HCT116 (cell line): ENCODE measurements around the gene TNKS2. TPM values are rescaled to one million over a fixed set of nuclear protein-coding genes. Genes with fewer than 3 reads are reported as not detected.

Experiments
- ATAC-seq: fragments of 200-7000 bp; cut with Tn5 transposase; 2 replicates; pipeline ENCODE4 v1.9.1; 2020; ENCODE audit warnings: mild to moderate bottlenecking, moderate library complexity
- BruUV-seq: library from RNA; stranded (reverse); fragments of 400-500 nt; replicated peaks from 2 replicates; lab custom pipeline; 2021; lab: Mats Ljungman, UMichigan
- CTCF ChIA-PET: fragments of 300-600 bp; sonication (Branson Sonifier 250); formaldehyde crosslinking; loops from one replicate; lab custom pipeline; 2021; ENCODE audit warnings: antibody characterized with exemption; lab: Charles Lee
- POLR2A ChIA-PET: fragments of 300-600, 350-600 bp; sonication (Branson Sonifier 250); formaldehyde crosslinking; loops from one replicate; lab custom pipeline; 2021; ENCODE audit warnings: antibody characterized with exemption; lab: Charles Lee
- RAD21 ChIA-PET, 2 experiments: fragments of 300-600 bp; sonication (Branson Sonifier 250); formaldehyde crosslinking; loops; one replicate each; lab custom pipeline; 2023; ENCODE audit warnings: low total read pairs in 2 of 2; ENCODE audit not compliant: uncharacterized antibody in 2 of 2, unreplicated experiment in 2 of 2, low non-redundant PET in 1 of 2; lab: Charles Lee
- DNase-seq: peaks from one replicate; pipeline ENCODE4 v3.0.0-alpha.2; 2010; ENCODE audit warnings: low read depth, low spot score
- H2AFZ ChIP-seq: fragments of 200-600 bp; shearing (Covaris generic), sonication (generic); 2 replicates; pipeline ENCODE4 v1.6.1; 2017; ENCODE audit warnings: low read depth, mixed run types, mixed read lengths, antibody characterized with exemption, low read length; ENCODE audit not compliant: poor library complexity, severe bottlenecking
- H3K27ac ChIP-seq: 2 replicates; pipeline ENCODE4 v1.5.1; 2012; ENCODE audit warnings: low read depth, low read length
- H3K27me3 ChIP-seq: fragments of 200-600 bp; sonication (generic); 2 replicates; pipeline ENCODE4 v1.6.1; 2016; ENCODE audit warnings: mixed run types, low read length, mixed read lengths; ENCODE audit not compliant: insufficient read depth
- H3K36me3 ChIP-seq, 2 experiments: fragments of 200-500 bp in 1 of 2; fragments of 200-600 bp in 1 of 2; sonication (Bioruptor generic) in 1 of 2; sonication (generic) in 1 of 2; 2 replicates each; pipeline versions ENCODE4 v1.5.1 to v1.6.1; 2014 to 2016; ENCODE audit warnings: low read length in 2 of 2, inconsistent platforms in 1 of 2, mixed read lengths in 1 of 2, mixed run types in 1 of 2; ENCODE audit not compliant: insufficient read depth in 2 of 2, control insufficient read depth in 1 of 2
- H3K4me1 ChIP-seq, 2 experiments: fragments of 200-600 bp in 1 of 2; sonication (generic) in 1 of 2; 2 replicates each; pipeline versions ENCODE4 v1.5.1 to v1.6.1; 2012 to 2017; ENCODE audit warnings: low read length in 2 of 2, inconsistent platforms in 1 of 2, mild to moderate bottlenecking in 1 of 2, mixed read lengths in 1 of 2, mixed run types in 1 of 2, moderate library complexity in 1 of 2; ENCODE audit not compliant: insufficient read depth in 2 of 2, control insufficient read depth in 1 of 2
- H3K4me2 ChIP-seq: fragments of 200-600 bp; sonication (generic); 2 replicates; pipeline ENCODE4 v1.6.1; 2017; ENCODE audit warnings: mixed run types, low read length, mixed read lengths
- H3K4me3 ChIP-seq, 2 experiments: fragments of 200-600 bp in 1 of 2; sonication (generic) in 1 of 2; replicated peaks in 1 of 2; 2 replicates each; pipeline ENCODE4 v1.5.1; 2011 to 2016; ENCODE audit warnings: low read length in 2 of 2, control low read depth in 1 of 2, low read depth in 1 of 2, mild to moderate bottlenecking in 1 of 2, mixed read lengths in 1 of 2, mixed run types in 1 of 2
- H3K79me2 ChIP-seq: fragments of 200-600 bp; sonication (generic); 2 replicates; pipeline ENCODE4 v1.6.1; 2017; ENCODE audit warnings: mild to moderate bottlenecking, mixed run types, low read length, moderate library complexity, mixed read lengths; ENCODE audit not compliant: insufficient read depth
- H3K9ac ChIP-seq: fragments of 200-600 bp; sonication (generic); 2 replicates; pipeline ENCODE4 v1.6.1; 2016; ENCODE audit warnings: low read length, mixed read lengths
- H3K9me2 ChIP-seq: fragments of 200-600 bp; sonication (generic), shearing (Covaris generic); 2 replicates; pipeline ENCODE4 v1.6.1; 2017; ENCODE audit warnings: mixed run types, mild to moderate bottlenecking, moderate library complexity; ENCODE audit not compliant: insufficient read depth
- H3K9me3 ChIP-seq, 2 experiments: fragments of 200-500 bp in 1 of 2; fragments of 200-600 bp in 1 of 2; sonication (Bioruptor generic) in 1 of 2; sonication (generic) in 1 of 2; 2 replicates each; pipeline ENCODE4 v1.6.1; 2014 to 2017; ENCODE audit warnings: low read length in 2 of 2, mixed read lengths in 2 of 2, inconsistent platforms in 1 of 2, low read depth in 1 of 2, mild to moderate bottlenecking in 1 of 2, mixed run types in 1 of 2, moderate library complexity in 1 of 2; ENCODE audit not compliant: control insufficient read depth in 1 of 2, insufficient read depth in 1 of 2
- H4K20me1 ChIP-seq: fragments of 200-600 bp; sonication (generic), shearing (Covaris generic); 2 replicates; pipeline ENCODE4 v1.6.1; 2017; ENCODE audit warnings: mixed run types, mild to moderate bottlenecking, moderate library complexity; ENCODE audit not compliant: insufficient read depth
- CBX3 ChIP-seq: IDR thresholded peaks from 2 replicates; pipeline ENCODE4 v1.6.1; 2012; ENCODE audit warnings: low read depth
- CEBPB ChIP-seq: IDR thresholded peaks from 2 replicates; pipeline ENCODE4 v1.6.1; 2012; ENCODE audit warnings: low read depth
- EGR1 ChIP-seq: IDR thresholded peaks from 2 replicates; pipeline ENCODE4 v1.6.1; 2012; ENCODE audit warnings: low read depth
- ELF1 ChIP-seq: IDR thresholded peaks from 2 replicates; pipeline ENCODE4 v1.6.1; 2012; ENCODE audit warnings: low read depth, borderline replicate concordance
- EZH2 ChIP-seq: fragments of 200-600 bp; sonication (generic); IDR thresholded peaks from 2 replicates; pipeline ENCODE4 v1.6.1; 2017; ENCODE audit warnings: antibody characterized with exemption, mixed run types
- FOSL1 ChIP-seq: IDR thresholded peaks from 2 replicates; pipeline ENCODE4 v1.6.1; 2012; ENCODE audit warnings: low read depth
- MAX ChIP-seq: IDR thresholded peaks from 2 replicates; pipeline ENCODE4 v1.6.1; 2012
- POLR2A ChIP-seq: IDR thresholded peaks from 2 replicates; pipeline ENCODE4 v1.7.0; 2011; ENCODE audit warnings: borderline replicate concordance; ENCODE audit not compliant: insufficient read depth, insufficient read length; ENCODE audit errors: extremely low read depth
- POLR2AphosphoS5 ChIP-seq: IDR thresholded peaks from 2 replicates; pipeline ENCODE4 v1.6.1; 2011; ENCODE audit warnings: mild to moderate bottlenecking, low read depth, low read length, moderate library complexity
- RAD21 ChIP-seq: IDR thresholded peaks from 2 replicates; pipeline ENCODE4 v1.6.1; 2012; ENCODE audit warnings: low read depth, mild to moderate bottlenecking
- REST ChIP-seq: IDR thresholded peaks from 2 replicates; pipeline ENCODE4 v1.6.1; 2012; ENCODE audit warnings: low read depth
- SIN3A ChIP-seq: IDR thresholded peaks from 2 replicates; pipeline ENCODE4 v1.6.1; 2012; ENCODE audit warnings: low read depth
- SP1 ChIP-seq: IDR thresholded peaks from 2 replicates; pipeline ENCODE4 v1.6.1; 2012; ENCODE audit warnings: low read depth
- SRF ChIP-seq: IDR thresholded peaks from 2 replicates; pipeline ENCODE4 v1.6.1; 2012; ENCODE audit warnings: low read depth
- TCF7L2 ChIP-seq: IDR thresholded peaks from 2 replicates; pipeline ENCODE4 v1.7.0; 2011; ENCODE audit warnings: borderline replicate concordance, inconsistent platforms; ENCODE audit not compliant: insufficient read depth, insufficient read length; ENCODE audit errors: extremely low read depth
- ZFX ChIP-seq: fragments of 450-650 bp; IDR thresholded peaks from 2 replicates; pipeline ENCODE4 v1.6.1; 2017
- intact Hi-C: fragments of 100-400 bp; cut with micrococcal nuclease; formaldehyde crosslinking; loops from 2 replicates; pipeline ENCODE4 v1.10.0; 2022
- total RNA-seq: library from RNA; stranded (reverse); gene quantifications from one replicate; pipeline ENCODE4 v1.2.1, GENCODE V29; 2021; ENCODE audit not compliant: unreplicated experiment
- TF ChIP-seq, protein P1 (sequence below): IDR thresholded peaks from 2 replicates; pipeline ENCODE4 v1.6.1; 2011; ENCODE audit warnings: mild to moderate bottlenecking, low read length, moderate library complexity; ENCODE audit not compliant: insufficient replicate concordance; ENCODE audit errors: extremely low read depth

TNKS2 gene
- total RNA-seq, 1 experiment from 2014 or later = 20.7 TPM

GRCh38 chr10:91860885-91861284 lies 62.7 kb downstream of the TNKS2 start:
- Histone ChIP-seq H3K9me2 (no peaks in the 10 kb centered on the region), H4K20me1 (no peaks in the 10 kb centered on the region), H3K79me2 (no peaks in the 10 kb centered on the region), H3K9me3 (no peaks in the 10 kb centered on the region), H3K4me2 (no peak overlapping the region), H3K36me3 (peaks cover 10 to 33% of the 10 kb centered on the region in 2 experiments; a peak in 3 of 4 replicates), H3K27ac (no peak overlapping the region), H3K4me3 (no peak overlapping the region), H3K27me3 (no peaks in the 10 kb centered on the region), H2AFZ (no peak overlapping the region), H3K4me1 (no peaks in the 10 kb centered on the region), H3K9ac (no peak overlapping the region)
- TF ChIP-seq ELF1 (no peak), ZFX (no peak), EGR1 (no peak), SRF (no peak), POLR2A (no peak), SP1 (no peak), FOSL1 (no peak), POLR2AphosphoS5 (no peak), CBX3 (no peak), EZH2 (no peak), SIN3A (no peak), CEBPB (no peak), RAD21 (no peak), REST (no peak), TCF7L2 (no peak), MAX (no peak)
- TF ChIP-seq, protein P1, sequence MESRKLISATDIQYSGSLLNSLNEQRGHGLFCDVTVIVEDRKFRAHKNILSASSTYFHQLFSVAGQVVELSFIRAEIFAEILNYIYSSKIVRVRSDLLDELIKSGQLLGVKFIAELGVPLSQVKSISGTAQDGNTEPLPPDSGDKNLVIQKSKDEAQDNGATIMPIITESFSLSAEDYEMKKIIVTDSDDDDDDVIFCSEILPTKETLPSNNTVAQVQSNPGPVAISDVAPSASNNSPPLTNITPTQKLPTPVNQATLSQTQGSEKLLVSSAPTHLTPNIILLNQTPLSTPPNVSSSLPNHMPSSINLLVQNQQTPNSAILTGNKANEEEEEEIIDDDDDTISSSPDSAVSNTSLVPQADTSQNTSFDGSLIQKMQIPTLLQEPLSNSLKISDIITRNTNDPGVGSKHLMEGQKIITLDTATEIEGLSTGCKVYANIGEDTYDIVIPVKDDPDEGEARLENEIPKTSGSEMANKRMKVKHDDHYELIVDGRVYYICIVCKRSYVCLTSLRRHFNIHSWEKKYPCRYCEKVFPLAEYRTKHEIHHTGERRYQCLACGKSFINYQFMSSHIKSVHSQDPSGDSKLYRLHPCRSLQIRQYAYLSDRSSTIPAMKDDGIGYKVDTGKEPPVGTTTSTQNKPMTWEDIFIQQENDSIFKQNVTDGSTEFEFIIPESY = no peak
- BruUV-seq = no TSS peak
- CTCF ChIA-PET = no interaction called here
- DNase-seq (no peak), ATAC-seq (no peak)
- RAD21 ChIA-PET = no interaction called here
- intact Hi-C loops = no loop called here
- POLR2A ChIA-PET = no interaction called here
